ELF-1 (cell line): Measurements from ENCODE around the gene LRFN5.
A peak's percentile ranks its signal among the peaks of the same experiment; 100 is the strongest.
"Not testable (repeated sequence)": the region's sequence is repeated elsewhere in the genome, so short reads cannot be mapped to it uniquely, and the experiment has no call there.

ENCODE experiments used
- DNase-seq: peaks from one replicate; pipeline ENCODE4 v3.0.0-alpha.2; 2016; ENCODE audit warnings: low read depth, low spot score

Gene LRFN5

DNA sequence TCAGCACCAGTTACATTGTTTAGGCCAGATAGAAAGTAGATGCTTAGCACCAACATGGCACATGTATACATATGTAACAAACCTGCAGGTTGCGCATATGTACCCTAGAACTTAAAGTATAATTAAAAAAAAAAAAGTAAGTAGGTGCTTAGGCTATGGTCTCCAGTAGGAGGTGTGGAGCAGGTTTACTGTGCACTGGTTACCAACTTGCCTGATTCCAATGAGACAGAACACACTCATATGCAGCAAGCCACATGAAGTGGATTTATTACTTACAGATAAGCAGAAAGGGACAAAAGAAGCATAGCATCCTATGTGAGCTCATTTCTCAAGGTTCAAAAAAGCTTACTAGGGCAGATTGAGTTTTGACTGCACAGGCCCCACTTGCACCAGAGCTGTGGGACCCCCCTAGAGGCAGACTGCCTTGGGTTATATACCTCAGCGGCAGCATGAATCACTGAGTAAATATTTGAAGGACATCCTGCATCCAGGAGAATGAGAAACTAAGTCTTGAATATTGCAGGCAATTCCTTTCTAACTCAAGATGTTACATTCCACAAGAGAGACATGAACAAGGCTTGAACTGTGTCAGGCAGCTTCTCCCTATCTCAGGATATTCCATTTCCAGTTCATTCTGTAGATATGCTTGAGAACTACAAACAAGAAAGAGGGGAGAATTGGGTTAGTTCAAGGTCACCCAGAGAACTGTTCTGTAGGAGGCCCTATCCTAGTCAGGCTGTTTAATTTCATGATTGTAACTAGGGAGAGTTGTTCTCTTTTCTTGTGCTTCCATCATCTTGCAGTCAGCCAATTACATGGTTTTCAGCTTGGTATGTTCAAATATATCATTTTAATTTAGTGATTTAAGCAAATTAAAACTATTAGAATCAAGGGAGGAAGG, 30.1 kb downstream of the LRFN5 start:
- DNase-seq, result peak; percentile 11

DNA sequence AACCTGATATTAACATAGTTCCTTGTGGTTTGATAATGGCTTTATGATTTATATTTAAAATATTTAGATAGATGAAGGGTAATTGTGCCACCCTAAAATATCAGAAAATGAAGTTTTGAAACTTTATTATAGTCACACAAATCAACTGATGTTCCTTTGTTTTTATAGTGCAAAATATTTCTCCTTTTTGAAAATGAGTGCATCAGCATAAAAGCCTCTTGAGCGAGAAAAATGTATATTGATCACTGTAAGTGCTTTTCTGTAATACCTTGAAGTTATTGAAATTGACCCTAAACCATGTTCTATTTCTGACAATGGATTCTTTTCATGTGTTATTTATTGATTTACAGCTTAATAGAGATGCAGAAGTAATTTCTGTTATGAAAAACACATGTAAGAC, 35.0 kb downstream of the LRFN5 start:
- no peak for DNase-seq

DNA sequence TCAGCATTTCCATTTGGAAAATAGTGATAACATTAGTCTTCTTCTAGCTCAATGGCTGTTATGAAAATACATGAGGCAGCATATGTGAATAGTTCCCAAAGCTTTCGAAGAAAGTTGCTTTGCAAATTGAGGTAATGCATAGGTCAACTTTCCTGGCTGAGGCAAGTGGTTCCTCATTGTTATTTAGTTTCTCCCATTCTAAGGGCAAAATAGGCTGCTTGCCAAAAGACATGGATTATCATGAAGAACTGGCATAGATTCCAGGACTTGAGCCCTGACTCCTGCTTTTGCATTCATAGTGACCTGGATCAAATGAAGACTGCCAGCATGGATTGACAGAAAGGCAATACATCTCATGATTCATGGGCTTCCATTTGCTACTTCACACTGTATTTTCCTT, 35.7 kb downstream of the LRFN5 start:
- DNase-seq, result no peak

DNA sequence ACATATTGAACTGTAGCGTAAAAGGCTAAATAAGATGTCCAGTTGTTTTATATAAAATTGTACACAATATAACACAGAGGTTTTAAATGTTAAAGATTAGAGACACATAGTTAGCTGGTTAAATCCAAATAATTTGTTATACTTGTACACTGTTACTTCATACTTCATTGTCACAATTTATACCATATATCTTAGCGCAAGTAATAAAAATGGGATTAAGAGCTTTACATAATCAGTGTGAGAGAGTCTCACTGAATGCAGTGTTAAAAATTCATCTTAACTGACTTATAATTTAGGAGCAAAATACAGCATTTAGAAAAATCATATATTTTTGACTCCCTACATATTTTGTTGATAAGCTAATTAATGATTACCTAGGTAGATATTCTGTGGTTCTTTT, 36.1 kb downstream of the LRFN5 start:
- no peak for DNase-seq

DNA sequence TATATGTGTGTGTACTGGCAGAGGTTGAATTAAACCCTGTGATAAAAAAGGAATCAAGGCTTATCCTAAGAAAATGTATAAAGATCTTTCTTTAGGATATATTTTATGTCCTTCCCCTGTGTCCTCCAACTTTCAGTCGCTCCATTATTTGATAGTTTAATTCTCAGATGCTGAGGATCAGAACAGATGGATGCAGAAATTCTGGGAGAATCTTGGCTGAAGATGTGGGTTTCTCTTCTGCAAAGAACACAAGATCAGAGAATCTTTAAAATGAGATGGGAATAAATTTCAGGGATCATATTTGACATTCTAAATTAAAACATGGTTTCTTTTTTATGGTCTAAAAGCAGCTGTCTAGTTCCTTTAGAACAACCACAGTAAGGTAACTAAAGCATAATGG, 37.9 kb downstream of the LRFN5 start:
- DNase-seq, result no peak

DNA sequence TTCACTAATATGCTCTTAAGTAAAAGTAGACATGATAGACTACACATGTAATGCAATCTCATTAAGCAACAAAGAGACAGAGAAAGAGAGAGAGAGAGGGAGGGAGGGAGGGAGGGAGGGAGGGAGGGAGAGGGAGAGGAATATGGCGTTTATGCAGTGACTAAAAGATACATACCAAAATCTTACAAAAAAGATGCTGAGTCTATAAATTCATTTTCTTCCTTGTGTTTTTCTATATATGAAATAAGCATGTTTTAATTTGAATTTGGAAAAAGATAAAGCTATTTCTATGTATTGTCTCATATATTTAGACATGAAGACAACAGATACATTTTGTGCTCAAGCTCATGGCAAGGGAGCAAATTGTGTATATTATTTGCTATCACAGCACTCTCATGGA, 44.1 kb downstream of the LRFN5 start:
- no peak for DNase-seq

DNA sequence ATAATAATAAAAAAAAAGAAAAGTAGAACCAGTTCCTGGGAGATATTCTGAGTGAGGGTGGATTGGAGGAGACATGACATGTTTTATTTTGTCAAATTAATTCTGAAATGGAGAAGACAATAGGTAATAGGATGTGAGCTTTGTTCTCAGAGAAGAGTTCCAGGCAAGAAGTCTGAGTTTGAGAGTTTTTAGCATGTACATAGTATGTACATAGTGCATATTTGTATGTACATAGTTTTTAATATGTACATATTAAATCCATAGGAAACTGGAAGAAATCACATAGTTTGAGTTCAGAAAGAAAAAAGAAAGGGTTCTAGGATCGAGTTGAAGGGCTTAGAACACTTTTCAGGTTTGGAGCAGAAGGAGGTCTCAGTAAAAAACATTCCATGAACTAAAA, 47.5 kb downstream of the LRFN5 start:
- DNase-seq, result no peak

DNA sequence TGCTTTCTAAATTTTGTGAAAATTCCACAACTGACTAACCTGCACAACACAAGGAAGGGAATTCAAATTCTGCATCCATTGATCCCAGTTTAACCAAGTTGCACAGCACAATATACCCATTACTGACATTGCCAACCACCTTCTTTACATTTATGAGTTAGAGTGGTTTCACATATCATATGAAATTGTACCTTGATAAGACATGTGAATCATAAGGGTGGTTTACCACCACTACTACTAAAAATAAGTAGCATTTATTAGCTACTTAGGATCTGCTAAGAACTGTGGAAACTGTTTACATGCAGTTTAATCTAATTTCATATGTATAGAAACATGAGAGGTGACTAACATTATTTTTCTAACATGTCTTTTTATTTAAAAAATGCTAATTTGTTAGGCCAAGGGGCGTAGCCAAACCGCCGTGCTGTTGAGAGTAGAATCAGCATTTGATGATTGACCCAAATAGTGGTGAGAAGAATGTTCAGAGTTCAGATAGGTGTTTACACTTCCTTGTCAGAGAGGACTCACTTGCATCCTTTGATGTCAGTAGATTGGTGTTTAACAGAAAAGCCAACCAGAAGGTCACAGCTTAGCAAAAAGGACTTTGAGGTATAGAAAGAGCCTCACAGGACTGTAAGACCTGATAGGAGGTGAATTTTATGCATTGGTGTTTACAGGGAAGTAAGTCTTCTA, 56.2 kb downstream of the LRFN5 start:
- DNase-seq, result no peak

DNA sequence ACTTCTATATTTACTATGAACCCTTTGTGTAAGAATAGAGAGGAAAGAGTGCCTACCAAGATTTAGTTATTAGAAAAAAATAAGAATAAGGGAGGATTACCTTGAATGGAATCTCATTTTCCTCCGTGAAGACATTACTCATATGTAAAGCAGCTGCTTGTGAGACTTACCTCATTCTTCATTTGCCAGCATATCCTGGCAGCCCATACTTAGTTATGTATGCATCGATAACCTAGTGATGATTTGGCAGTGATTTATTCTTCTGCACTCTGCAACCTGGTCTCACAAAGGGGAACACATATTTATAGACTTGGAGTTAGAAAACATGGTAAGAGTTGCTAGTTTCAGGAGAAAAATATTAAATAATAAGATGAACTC, 56.8 kb downstream of the LRFN5 start:
- DNase-seq, result no peak

DNA sequence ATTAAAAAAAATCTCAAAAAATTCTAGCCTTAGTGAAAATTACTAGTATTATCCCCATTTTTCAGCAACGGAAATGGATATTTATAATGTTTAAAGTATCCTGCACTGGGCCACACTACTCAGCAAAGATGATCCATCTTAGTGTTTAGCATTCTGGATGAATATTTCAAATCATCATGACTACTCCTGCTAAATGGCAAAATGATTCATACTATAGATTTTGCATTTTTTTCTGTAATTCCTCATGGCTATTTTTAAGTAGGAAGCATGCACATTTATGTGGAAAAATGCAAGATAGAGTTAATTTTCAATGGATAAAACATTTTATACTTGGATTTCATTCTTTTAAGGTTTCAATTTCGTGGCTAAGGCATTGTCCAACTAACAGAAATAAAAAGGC, 59.6 kb downstream of the LRFN5 start:
- no peak for DNase-seq

DNA sequence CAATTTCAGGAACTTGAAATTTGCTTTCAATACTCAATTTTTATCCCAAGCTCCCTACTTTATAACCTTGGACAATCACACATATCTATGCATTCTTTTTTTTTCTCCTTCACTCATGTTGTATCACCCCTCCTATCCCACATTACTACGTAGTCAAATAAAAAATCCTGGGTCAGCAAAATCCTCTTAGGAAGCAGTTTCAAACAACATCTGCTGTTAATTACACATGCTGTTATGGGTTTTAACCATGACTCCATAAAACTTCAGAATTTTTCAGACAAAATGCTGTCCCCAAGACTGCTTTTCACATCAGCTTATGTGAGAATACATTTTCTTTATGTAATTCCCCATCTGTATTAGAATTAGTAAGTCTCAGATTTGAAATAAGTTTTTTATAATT, 61.7 kb downstream of the LRFN5 start:
- DNase-seq, result no peak

DNA sequence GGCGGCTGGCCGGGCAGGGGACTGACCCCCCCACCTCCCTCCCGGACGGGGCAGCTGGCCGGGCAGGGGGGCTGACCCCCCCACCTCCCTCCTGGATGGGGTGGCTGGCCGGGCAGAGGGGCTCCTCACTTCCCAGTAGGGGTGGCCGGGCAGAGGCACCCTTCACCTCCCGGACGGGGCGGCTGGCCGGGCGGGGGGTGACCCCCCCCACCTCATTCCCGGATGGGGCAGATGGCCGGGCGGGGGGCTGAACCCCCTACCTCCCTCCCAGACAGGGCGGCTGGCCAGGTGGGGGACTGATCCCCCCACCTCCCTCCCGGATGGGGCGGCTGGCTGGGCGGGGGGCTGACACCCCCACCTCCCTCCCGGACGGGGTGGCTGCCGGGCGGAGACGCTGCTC, 66.9 kb downstream of the LRFN5 start:
- DNase-seq, result not testable (repeated sequence)

DNA sequence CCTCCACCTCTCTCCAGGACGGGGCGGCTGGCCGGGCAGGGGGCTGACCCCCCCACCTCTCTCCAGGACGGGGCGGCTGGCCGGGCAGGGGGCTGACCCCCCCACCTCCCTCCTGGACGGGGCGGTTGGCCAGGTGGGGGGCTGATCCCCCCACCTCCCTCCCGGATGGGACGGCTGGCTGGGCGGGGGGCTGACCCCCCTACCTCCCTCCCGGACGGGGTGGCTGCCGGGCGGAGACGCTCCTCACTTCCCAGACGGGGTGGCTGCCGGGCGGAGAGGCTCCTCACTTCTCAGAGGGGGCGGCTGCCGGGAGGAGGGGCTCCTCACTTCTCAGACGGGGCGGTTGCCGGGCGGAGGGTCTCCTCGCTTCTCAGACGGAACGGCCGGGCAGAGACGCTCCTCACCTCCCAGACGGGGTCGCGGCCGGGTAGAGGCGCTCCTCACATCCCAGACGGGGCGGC, 67.9 kb downstream of the LRFN5 start:
- not testable (repeated sequence) for DNase-seq

DNA sequence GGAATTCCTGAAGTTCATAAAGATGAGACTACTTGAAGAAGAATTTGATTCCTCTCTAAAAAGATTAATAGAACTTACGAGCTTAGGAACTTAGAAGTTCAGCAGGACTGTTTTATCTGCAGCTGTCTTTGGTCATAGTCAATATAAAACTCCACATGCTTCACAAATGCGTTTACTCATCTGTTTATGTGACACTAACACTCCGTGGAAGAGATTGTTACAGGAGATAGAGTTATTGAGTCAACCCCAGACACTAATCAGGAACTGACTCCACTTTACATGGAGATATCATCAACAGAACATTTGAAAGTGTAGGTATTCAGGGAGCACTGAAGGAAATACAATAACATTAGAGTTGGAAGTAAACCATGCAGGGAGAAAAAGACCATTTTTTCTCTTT, 92.8 kb downstream of the LRFN5 start:
- no peak for DNase-seq

DNA sequence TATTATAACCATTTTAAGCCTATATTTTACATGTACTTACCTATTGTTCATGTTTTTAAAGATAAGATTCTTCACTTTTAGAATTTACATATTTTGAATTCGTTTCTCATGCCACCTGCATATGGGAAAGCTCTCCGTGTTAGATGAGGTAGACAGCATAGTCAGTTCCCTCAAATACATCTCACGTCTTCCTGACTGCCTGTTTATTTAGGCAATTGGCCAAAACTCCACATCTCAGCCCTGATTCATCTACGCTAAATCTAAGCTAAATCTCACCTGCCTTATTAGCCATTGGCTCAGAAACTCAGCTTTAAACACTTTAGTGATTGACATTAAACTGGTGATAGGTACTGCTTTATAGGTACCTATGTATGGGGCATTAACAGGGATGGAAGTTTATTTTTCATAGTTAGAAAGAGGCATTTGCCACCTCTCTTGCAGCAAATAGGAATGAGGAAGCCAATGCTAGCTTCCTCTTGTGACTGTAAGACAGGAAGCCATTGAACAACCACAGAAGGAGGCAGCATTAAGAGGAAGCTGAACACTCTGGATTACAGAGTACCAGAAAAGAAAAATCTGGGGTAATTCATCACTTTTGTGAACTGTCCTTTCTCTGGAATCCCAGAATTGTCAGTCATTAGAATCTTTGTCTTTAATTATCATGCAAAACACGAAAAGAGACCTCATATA, 111.9 kb downstream of the LRFN5 start:
- no peak for DNase-seq

DNA sequence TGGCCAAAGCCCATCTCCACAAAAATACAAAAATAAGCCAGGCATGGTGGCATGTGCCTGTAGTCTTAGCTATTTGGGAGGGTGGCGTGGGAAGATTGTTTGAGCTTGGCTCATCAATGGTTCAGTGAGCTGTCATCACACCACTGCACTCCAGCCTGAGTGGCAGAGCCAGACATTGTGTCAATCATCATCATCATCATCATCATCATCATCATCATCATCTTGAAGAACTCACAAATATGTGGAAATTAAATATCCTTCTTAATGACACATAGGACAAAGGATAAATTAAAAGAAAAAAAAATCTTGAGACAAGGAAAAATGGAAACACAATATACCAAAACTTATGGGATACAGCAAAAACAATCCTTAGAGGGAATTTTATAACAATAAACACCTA, 132.5 kb downstream of the LRFN5 start:
- DNase-seq, result no peak

DNA sequence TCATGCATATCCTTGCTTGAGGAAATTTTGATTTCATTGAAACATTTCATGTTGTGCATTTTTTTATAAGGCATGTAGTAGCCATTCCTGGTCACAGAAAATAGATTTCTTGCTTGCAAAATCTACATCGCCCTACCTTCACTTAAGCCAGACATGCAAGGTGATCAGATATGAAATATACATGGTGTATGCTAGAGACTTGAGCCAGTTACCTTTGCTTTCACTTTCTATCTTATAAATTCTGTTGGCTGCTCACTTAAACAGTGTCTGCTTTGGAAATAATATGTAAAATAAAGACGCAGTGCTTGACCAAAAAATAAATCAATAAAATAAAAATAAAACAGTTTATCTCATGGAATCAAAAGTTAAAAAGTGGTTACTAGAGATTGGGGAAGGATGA, 136.5 kb downstream of the LRFN5 start:
- no peak for DNase-seq

DNA sequence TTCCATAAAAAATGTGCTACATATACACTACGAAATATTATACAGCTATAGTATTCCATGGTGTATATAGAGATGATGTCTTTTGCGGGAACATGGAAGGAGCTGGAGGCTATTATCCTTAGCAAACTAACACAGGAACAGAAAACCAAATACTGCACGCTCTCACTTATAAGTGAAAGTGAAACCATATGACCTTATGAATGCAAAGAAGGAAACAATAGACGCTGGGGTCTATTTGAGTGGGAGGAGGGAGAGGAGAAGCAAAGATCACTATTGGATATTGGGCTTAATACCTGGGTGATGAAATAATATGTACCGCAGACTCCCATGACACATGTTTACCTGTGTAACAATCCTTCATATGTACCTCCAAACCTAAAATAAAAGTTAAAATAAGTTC, 142.8 kb downstream of the LRFN5 start:
- DNase-seq, result no peak

DNA sequence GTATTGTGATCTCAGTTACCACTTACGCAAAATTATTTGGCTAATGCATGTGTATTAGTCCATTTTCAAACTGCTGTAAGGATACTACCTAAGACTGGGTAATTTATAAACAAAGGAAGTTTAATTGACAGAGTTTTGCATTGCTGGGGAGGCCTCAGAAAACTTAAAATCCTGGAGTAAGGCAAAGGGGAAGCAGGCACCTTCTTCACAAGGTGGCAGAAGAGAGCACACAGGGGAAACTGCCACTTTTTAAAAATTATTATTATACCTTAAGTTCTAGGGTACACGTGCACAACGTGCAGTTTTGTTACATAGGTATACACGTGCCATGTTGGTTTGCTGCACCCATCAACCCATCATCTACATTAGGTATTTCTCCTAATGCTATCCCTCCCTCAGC, 143.9 kb downstream of the LRFN5 start:
- not testable (repeated sequence) for DNase-seq

DNA sequence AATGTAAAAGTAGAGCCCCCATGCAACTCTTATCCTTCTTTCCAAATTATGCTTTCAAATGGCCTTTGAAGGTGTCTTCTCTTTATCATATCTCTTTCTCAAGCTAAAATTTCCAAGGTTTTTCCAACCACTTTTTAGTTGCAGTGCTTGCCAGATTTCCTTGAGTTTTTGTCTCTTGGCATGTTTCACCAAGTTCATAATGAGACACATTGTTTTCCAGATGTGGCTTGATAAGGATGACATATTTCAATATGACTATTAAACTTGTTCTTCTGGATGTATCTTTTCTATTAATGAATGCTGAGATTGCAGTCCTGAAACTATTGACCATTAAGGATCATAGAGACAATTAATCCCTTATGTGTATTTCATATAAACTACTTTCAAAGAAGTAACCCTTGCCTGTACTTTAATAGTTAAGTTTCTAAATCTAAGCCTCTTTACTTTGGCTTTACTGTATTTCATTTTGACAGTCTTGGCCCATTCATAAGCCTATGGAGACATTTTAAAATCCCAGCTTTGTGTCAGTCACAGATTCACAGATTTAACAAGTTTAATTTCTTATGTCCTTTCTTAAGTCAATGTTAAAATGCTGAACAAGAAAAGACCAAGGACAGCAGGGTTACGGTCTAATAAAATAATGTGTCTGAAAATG, 151.5 kb downstream of the LRFN5 start:
- DNase-seq, result no peak

DNA sequence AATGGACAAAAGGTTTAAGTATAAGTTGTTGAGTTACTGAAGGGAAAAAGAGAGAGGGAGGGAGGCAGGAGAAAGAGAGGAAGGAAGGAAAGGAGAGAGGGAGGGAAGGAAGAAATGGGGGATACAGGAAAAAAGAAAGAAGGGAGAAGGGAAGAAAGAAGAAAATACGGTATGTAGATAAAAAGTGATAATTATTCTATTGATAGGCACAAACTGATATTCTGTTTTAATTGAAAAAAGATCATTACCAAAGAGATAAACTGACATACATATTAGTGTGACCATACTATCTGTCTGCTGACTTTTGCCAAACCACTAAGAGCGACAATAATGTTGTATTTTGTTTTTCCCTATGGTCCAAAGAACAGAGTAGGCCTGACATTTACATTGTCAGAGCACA, 154.5 kb downstream of the LRFN5 start:
- DNase-seq, result no peak

DNA sequence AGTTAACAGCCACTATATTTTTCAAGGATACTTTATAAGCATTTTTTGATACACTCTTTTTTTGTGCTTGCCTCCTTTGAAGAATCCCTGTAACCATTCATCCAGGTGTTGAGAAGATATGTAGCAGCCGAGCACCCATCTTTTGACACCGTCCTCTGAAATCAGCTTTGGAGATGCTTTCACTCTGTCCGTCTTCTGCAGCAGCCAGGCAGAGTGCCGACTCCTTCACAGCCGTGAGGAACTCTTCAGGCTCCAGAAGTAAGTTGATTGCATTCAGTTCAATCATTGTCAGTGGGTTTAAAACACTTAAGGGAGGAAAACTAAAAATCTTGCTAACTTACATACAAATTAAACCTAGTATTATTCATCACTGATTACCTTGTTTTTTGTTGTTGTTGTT, 160.1 kb downstream of the LRFN5 start:
- no peak for DNase-seq
